ENCODE measurements around the gene LINC00632.

LINC00632 gene

GRCh38 chrX:140822184-140822583, 112.6 kb downstream of the LINC00632 start:
- FAIRE-seq (no peak), DNase-seq (ENCODE audit: insufficient read length, low spot score) (no peak)
- no peak for TF ChIP-seq CTCF (IDR thresholded peaks at IDR 0.05; ENCODE audit: insufficient read depth, missing control alignments)

GRCh38 chrX:140822861-140823260, 113.3 kb downstream of the LINC00632 start:
- no peak for FAIRE-seq
- TF ChIP-seq CTCF (IDR thresholded peaks at IDR 0.05; ENCODE audit: insufficient read depth, missing control alignments) = no peak
- DNase-seq (ENCODE audit: insufficient read length, low spot score) = no peak

DNA sequence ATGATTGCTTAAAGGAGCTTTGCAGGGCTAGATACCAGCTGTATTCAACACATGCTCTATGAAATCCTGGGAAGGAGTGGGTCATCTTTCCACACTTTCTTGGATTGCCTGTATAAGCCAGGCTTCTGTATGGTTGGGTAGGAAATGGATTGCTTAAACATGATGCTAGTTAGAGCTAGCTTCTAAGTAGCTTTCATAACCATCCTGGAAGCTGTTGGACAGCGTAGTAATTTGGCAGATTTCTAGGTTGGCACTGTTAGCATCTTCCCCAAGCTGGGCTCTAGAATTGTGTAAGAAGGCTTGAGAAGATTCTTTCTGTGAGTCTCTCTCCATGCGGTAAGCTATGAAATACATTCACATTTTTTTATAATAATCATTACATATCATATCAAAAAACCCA, 127.3 kb downstream of the LINC00632 start:
- TF ChIP-seq CTCF (IDR thresholded peaks at IDR 0.05; ENCODE audit: insufficient read depth, missing control alignments) = no peak
- FAIRE-seq (no peak), DNase-seq (ENCODE audit: insufficient read length, low spot score) (no peak)

Data from D721Med (cell line).